Bone marrow (tissue), 2 donors: ENCODE measurements around the gene SORT1.
"Not testable (repeated sequence)": the region's sequence is repeated elsewhere in the genome, so short reads cannot be mapped to it uniquely, and the experiment has no call there.

Source experiments
- DNase-seq, 2 donors: peaks; one replicate each; lab custom pipeline; 2025; lab: John Stamatoyannopoulos, UW

The SORT1 gene

GRCh38 chr1:109296782-109297181 is 100.9 kb downstream of the SORT1 start:
- DNase-seq = no peak

DNA sequence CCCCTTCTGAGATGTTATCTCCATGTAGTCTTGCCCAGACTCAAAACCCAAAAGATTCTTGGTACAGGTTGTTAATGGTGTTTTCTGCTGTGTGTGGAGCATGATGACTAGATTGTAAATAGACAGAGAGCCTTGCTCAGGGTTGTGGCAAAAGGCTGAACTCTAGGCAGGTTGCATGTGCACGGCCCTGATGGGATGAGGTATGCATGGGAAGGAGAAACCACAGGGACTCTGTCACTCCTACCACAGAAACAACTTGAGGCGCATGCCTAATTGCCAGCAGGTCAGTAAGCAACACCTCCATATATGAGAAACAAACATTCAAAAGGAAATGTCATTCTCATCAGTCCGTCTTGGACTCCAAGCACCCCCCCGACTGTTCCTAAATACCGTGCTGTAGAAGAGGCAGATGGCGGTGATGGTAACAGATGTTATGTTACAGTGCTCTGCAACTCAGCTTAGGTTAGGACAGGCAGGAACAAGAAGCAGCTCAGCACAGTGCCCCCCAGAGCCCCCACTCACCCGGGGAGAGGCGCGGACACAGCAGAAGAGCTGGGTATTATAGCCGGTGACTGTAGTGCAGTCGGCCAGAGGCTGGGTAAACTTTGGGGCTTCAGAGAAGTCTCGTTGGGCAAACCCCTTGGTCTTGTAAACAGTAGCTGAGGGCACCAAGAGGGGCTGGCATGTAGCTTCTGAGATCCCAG is 101.9 kb downstream of the SORT1 start:
- no peak for DNase-seq

DNA sequence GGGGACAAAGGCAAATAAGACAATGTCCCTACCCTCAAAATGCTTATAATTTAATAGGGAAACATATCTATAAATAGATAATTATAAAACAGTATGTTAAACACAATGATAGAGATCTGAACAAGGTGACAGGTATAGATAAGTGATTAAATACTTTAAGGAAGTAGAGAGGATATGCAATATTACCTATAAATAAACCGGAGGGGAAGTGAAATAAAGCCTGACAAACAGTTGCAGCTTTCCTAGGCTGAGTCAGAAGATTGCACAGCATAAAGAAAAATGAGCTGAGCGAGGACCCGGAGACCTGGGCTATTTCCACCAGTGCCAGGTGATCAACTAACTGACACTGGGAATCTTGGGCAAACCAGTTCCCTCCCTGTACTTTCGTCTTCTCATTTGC is 103.2 kb downstream of the SORT1 start:
- DNase-seq = no peak

GRCh38 chr1:109293026-109293425 is 104.7 kb downstream of the SORT1 start:
- DNase-seq = no peak

- DNase-seq = no peak
Observed at GRCh38 chr1:109292364-109292763, 105.4 kb downstream of the SORT1 start.

DNA sequence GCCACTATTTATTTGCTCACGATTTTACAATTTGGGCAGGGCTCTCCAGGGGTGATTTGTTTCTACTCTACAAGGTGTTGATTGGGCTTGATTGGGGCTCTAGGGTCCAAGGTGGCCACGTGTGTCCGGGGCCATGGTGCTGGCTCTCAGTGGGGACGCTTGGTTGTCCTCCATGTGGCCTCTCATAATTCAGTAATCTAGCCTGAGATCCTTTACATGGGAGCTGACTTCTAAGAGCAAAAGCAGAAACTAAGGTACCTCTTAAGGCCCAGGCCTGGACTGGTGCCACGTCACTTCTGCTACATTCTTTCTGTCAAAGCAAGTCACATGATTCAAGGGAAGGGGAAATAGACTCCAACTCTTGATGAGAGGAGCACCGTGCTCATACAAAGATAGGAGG is 106.7 kb downstream of the SORT1 start:
- DNase-seq = peak in 1 of 2 donors; percentile 63

DNA sequence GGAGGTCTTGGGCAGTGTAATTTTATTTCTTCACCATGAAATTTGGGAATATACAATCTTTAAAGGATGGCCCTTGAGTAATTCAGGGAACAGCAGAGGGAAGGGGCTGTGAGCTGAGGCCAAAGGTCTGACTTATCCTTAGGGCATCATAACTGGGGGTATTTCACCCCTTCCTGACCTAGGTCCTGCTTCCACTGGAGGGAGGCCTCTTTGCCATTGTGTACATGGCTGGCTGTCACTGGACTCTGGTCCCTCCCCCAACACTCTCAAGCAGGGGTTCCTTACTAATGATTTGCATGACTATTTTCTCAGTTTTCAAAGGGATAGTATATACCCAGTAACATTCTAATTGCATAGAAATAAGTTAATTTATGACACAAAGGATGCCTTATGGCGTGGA is 107.6 kb downstream of the SORT1 start:
- no peak for DNase-seq

- DNase-seq = not testable (repeated sequence)
Observed at GRCh38 chr1:109286762-109287161, 111.0 kb downstream of the SORT1 start.

- DNase-seq = no peak
Observed at GRCh38 chr1:109283748-109284600, 113.7 kb downstream of the SORT1 start.

DNA sequence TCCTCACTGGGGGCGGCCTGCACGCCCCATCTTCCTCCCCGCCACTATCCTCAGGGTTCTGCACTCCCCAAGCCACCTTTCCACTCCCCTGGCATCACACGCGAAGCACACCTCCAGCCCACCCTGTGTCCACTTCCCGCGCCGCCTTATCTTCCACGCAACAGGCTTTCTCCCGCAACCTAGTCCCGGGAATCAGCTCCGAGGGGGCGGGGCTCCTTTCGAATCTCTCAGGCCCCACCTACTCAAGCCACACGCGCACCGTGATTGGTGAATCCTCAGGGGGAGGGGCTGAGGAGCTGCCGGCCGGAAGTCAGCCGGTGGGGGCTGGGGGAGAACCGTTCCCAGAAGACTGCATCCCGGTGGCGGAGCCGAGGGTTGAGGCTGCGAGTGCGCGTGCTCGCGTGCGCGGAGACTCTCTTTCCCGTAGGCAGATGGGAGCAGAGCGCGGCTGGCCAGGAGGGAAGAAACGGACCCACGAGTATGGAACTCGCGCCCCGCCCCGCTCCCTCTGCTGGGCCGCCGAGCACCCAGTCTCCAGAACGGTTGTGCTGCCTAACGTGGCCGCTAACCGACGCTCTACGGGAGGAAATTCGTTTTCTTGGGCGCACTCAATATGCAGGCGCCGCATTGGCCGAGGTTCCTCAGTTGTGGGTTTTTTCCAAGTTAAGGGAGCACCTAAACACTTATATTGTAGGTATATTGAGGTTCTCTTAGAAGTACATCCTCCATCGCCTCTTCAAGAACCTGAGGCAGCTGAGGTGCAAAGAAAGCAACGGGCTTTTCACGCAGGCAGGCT is 114.6 kb downstream of the SORT1 start, which contains the start of gene PSRC1:
PSRC1 (minus strand) TSS at position 194 of the 796 bp plus-strand sequence.
- DNase-seq = peak; percentile 89 to 92

DNA sequence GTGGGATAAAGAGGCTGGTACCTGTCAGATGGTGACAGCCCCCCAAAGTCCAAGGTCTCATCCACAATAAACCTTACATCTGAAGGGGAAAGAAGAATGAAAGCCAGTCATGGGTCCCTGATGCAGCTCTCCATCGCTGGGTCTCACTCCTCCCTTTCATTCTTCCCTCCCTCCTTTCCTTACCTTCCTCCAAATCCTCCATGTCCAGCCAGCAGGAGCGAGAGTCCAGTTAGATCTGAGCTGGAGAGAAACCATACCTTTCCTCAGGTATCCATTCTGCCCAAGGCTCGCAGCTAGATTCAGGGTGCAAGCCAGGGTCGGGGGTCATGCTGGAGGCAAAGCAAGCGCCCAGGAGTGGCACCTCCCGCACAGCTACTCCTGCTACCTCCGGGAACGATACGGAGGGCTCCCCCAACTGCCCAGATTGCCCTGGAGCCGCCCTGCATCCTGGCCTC is 115.2 kb downstream of the SORT1 start:
- no peak for DNase-seq

DNA sequence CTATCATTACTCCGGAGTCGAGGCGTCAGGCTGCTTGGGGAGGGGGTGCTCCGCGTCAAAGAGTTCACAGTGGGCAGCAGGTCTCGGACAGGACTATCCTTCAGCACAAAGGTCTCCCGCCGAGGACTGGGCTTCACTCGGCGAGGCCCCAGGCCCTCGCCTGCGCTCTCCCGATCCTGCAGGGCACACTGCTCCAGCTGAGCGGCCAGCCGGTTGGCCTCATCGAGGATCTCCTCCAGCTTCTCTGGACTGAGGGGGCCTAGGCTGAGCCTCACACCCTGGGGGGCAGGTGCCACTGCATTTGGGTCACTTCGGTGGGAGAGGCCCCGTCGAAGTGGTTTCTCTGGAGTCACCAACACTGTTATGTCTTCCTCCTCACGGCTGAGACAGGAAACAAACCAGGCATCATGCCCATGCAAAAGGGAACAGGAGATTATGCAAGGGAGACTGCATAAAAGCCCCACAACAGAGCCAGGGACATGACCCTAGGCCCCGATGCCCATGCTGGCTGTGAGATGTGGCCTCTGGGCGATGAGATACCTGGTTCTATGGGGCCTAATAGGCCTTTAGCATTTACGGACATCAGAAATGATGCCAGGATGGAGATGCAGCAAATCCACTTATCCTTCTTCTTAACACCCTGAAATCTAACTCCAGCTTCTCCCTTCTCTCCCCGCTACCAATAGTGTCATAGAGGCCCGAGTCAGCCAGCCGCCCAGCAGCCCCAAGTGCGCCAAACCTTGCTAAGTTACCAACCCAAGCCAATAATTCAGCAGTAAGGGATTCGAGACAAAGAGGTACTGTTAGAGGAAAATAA is 115.8 kb downstream of the SORT1 start:
- DNase-seq = peak in 1 of 2 donors; percentile 21

- no peak for DNase-seq
Observed at GRCh38 chr1:109280862-109281261, 116.9 kb downstream of the SORT1 start.

DNA sequence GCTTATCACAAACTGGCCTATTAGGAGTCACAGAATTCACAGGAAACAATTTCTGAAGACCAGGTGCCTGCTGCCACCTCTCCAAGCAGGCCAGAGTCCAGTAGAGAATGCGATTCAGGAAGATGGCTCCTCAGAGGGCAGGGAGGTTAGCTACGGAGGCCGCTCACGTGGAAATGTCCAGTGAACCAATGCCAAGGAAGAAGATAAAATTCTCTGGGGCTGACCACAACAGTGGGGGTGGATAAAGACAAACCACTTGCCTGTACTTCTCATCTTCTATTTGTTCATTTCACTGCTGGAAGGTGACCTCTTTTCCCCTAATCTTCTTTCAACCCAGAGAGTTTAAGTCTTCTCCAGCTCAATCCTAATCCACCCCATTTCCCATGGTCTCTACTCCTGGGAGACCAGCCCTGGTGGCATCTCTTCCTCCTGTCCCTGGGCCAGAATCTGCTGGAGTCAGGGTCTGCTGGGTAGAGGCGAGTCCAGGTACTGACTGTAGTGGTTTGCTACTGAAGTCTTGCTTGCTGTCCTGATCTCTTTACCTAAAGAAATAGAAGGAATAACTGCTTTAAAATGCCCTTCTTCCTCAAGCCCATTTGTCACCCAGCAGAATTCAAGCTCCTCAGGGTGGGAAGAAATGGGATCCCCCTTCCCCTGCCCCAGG is 118.0 kb downstream of the SORT1 start:
- no peak for DNase-seq

DNA sequence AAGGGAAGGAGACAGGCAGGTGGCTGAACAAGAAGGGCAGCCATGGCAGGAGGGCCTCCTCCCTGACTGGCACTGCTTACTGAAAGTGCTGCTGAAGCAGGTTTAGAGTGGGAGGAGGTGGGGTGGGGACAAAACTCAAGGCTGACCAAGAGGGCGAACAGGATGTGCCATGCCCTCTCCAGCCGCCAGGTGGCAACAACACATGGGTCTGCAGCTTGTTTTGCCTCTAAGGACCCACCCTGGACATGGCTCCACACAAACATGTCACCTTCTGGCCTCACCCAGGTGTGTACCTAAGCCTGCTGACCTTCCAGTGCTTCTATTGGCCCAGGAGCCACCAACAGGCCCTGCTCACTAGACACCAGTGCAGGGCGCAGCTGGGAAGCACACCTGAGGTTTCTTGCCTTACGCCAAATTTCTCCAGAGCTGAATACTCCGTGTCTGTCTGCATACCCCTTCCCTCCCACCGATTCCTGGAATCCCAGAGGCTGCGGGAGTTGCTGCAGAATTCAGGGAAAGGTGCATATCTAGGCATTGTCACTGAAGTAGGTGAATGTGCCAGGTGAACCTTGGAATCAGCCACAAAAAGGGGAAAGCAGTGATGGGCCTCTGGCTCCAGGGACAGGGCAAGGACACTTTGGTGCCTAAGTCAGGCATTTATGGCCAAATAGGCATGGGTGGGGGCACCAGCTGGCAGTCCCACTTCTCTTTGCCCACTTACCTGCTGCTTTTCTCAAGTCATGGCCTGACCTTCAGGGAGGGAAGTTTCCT is 120.1 kb downstream of the SORT1 start:
- peak; percentile 13 to 28 for DNase-seq

DNA sequence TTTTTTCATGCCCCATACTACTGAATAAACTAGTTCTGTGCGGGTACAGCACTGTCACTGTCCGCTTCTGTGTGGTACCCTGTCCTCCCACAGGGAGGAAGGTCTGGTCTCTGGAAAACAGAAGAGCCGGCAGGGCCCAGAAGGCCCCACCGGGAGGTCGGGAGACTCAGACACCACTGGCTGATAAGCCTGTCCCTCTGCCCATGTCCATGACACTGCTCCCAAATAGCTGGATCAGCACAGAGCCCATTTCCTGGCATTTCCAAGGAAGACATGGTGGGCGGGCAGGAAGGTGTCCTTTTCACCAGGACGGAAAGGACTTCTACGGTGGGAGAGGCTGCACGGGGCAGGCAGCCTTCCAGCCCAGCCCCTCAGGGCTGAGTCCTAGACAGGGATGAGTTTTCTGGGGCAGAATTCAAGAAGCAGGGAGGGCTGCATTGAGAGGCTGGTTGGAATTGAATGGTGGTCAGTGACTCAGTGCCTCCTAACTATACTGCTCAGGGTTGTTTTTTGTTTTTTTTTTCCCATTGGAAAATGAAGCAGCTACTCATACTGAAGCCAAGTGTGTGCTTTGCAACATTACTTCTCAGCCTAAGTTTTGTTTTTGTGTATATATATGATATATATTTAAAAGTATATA is 121.9 kb downstream of the SORT1 start:
- no peak for DNase-seq

GRCh38 chr1:109274533-109275476 is 122.9 kb downstream of the SORT1 start:
- no peak for DNase-seq

DNA sequence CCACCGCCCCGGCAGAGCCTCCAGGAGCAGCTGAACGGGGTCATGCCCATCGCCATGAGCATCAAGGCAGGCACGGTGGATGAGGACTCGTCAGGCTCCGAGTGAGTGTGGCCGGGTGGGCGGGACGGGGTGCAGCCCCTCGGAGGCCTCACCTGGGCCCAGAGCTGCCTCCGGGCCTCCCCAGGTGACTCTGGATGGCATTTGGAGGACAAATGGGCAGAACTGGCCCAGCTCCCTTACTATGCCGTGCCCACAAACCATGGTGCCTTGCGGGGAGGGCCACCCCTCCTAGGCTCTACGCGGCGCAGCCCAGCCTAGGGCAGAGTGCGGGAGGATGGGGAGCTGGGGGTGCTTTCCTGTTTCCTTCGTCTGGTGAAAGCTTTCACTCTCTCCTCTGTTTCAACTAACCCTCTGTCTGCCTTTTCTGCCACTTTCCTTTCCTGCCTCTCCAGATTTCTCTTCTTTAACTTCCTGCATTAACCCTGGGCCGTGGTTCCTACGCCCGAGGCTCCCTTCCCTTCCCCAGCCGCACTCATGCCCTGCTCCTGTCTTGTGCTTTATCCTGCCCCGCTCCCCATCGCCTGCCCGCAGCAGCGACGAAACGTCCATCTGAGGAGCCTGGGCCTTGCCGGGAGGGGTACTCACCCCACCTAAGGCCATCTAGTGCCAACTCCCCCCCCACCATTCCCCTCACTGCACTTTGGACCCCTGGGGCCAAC is 124.0 kb downstream of the SORT1 start:
- DNase-seq = peak in 1 of 2 donors; percentile 2
